ENCODE results near the gene SMYD2.
A peak's percentile ranks its signal among the peaks of the same experiment; 100 is the strongest.

SMYD2 gene, protein sequence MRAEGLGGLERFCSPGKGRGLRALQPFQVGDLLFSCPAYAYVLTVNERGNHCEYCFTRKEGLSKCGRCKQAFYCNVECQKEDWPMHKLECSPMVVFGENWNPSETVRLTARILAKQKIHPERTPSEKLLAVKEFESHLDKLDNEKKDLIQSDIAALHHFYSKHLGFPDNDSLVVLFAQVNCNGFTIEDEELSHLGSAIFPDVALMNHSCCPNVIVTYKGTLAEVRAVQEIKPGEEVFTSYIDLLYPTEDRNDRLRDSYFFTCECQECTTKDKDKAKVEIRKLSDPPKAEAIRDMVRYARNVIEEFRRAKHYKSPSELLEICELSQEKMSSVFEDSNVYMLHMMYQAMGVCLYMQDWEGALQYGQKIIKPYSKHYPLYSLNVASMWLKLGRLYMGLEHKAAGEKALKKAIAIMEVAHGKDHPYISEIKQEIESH

DNA sequence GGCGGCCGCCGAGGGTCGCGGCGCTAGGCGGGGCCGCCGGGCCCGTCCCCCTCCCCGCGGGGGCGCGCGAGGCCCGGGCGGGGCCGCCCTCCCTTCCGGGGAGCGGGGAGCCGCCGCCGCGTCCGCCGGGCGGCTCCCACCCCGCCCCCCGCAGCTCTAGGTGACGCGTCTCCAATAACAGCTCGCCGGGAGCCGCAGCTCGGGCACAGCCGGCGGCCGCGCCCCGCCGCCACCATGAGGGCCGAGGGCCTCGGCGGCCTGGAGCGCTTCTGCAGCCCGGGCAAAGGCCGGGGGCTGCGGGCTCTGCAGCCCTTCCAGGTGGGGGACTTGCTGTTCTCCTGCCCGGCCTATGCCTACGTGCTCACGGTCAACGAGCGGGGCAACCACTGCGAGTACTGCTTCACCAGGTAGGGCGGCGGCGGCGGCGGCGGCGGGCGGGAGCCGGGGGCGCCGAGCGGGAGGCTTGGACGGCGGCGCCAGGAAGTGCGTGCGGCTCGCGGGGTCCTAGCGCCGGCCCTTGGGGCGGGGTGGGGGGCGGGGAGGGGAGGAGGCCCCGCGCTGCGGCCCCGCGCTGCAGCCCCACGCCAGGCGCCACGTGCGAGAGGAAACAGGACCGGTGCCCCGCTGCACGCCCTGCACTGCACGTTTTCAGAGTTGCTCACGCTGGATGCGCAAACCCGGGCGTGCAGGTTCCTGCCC, at the start of gene SMYD2:
Gene SMYD2, plus strand, starts transcription at position 139 of the 699 bp plus-strand sequence. Its CDS starts 96 bp downstream, at position 235.
- DNase-seq: peak; percentile 68

DNA sequence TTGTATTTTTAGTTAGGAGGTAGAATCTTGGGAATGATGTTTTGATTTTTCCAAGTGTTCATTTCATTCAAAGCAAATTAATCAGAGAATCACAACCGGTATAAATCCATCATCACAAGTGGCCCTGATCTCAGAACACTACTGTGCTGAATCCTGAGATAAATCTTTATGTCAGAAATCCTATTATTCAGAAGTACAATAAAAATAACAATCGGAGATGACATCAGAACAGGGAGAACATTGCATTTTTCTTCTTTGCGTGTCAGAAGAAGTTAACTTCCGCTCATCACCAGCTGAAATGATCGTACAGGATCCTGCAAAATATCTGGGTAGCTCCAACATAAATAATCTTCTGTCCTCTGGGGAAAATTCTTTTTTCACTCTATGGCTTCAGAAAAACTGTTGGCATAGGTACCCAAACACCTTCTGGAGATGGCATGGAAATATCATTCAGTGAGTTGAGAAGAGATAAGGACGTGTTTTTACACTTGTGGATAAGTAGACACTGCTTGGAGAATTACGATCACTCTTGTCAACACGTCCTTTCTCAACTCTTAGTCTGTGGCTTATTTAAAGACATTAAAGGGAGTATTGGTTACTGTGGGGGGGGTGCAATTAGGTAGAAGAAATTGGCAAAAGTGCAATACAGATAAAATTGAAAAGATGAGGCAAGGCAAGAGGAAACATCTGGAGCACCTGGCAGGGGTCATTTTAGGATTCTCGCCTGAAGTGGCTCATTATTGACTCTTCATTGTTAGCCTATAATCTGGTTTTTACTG, 46.9 kb upstream of the SMYD2 start:
- DNase-seq: no peak

DNA sequence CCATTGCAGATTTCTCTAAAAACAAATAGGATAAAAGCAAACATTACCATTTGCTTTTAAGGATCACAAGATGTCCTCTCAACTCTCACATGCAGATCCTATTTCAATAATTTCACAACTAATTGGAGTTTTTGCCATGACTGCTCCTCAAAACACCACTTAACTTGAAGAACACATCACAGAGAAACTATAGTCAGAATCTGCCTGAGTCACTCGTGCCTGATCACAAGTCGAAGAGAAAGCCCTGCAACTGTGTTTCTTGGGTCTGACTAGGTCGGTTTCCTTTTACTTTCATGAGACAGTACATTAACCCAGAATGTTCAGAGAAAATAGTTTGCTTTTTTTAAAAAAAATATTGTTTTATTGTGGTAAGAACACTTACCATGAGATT, 46.3 kb upstream of the SMYD2 start:
- no peak for DNase-seq

DNA sequence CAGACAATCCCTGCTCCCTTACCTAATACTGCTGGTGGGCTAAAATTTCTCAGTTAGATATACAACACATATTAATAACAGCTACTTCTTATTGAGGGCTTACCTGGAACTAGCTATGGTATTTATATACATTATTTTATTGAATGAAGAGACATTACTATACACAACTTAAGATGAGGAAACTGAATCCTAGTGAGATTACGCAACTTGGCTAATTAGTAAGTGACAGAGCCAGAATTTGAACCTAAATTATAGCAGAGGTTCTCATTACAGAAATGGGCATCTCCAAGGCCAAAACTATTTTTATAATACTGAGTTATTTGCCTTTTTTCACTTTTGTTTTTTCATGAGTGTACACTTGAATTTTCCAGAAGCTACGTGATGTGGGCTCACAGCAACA, 44.5 kb upstream of the SMYD2 start:
- DNase-seq: no peak

DNA sequence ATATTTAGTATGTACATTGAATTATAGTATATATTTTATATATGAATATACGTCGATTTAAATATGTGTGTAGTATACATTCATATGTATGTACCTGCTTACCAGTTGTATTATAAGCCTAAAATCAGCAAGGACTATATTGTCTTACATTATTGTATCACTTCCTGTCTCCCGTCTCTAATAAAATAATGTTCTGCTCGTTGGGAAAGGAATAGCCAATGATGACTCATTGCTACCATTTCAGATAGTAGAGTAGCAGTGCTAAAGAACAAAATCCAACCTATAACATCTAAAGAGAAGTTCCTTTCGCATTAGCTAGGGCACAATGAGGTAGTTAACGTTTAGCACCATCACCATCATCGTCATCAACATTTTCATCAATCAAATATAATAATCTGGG, 39.9 kb upstream of the SMYD2 start:
- no peak for DNase-seq

DNA sequence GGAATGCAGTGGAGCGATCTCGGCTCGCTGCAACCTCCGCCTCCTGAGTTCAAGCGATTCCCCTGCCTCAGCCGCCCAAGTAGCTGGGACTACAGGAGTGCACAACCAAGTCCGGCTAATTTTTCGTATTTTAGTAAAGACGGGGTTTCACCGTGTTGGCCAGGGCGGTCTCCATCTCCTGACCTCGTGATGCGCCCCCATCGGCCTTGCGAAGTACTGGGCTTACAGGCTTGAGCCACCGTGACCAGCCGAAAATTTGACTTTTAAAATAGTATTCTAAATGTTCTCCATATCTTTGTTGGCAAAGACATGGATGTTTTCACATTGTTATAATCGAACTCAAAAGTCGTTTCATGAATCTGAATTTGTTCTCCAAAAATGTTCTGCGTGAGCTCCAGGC, 36.7 kb upstream of the SMYD2 start:
- DNase-seq: no peak

DNA sequence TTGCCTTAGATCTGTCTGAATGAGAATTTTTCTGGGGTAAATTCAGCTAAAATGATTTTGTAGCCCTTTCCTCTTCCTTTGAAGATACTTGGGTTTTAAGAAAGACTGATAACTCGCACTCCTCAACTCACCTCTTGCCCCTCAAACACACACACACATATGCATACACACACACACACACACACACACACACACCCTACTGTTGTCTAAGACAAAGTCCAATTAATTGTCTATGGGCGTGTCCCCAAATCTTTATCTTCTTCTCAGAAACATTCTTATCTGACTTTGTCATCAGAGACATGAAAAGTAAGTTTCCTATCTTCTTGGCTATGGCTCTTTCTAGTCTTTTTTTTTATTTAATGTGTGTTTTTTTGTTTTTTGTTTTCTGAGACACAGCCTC, 36.1 kb upstream of the SMYD2 start:
- no peak for DNase-seq

DNA sequence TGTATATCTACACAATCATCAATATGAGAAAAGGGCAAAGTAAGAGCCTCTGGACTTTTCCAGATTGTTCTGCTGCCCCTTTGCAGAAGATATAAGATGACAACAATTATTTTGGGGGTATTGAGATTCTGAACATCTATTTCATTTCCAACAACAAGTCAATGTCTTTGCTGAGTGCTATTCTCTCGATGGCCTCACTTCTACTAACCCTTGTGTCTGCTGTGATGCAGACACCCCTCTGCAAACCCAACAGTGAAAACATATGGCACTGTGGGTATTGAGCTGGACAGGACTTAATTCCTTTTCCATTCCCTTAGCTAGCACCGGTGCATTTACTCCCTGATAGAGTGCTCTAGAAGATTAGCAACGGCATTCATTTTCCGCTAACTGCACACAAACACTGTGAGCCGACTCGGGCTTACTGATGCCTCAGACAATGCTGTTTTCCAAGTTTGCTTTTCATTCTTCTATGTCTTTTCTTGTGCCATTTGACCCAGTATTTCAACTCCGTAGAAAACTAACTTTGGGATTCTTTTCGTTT, 33.4 kb upstream of the SMYD2 start:
- DNase-seq: no peak

DNA sequence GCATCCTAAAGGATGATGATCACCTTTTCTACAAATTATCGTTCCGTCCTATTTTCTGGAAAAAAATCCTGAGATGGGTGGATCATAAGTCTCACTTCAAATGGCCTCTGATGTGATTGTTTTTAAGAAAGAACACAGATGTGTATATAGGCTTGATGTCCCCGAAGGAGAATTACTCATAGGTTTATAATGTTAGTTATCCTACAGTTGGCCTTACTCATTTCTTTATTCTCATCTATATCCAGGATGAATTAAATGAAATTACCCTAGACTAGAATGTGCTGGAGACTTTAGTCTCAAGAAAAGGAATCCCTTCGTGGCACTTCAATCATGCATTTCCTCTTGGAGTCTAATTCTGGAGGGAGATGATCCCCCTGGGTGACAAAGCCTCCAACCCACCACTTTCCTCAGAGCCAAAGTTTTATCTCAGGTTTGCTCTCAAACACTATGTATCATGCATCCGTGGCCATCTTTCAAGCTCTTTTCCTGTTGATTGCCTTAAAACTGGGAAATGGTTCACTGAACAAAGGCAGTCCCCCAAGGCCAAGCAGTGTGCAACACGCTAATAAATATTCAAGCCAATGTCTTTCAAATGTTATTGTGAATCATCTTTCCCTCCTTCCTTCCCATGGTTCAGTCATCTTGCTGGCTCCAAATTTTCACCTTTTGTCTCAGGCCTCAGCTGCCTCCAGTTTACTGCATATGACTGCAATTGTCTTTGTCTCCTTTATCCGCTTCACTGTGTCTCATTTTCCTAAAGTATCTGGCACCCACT, 32.5 kb upstream of the SMYD2 start:
- no peak for DNase-seq

DNA sequence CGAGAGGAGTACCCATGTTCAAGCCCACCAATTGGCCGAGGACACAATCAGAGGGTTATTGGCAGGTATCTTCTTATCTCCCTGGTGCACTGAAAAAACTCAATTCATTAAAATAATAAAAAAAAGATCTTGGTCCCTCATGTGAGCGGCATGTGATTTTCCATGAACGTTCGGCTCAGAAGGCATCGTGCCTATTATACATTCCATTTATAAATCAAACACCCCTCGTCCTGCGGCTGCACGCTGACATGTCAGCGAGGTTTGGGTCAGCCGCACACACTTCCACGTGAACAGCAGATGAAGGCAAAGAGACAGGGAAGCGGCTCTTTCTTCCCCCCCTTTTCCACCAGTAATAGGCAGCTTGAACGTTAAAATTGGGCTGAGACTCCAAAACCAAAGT, 31.3 kb upstream of the SMYD2 start:
- no peak for DNase-seq

DNA sequence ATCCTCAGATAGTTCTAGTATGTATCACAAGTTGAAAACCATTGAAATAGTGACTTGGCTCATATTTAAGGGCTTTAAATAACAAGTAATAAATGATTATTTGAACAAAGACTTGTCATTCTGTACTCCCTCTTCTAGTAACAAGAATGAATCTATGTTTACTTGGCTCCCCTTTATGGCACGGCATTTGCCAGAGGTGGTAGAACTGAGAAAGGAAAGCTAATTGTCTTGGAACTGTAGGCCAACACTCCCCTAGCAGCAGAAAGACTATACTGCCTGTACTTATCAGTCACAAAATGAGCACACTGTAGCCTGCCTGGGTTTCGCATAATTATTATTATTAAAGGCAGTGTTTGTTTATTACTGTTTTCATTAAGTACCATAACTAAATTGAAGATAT, 29.6 kb upstream of the SMYD2 start:
- no peak for DNase-seq

DNA sequence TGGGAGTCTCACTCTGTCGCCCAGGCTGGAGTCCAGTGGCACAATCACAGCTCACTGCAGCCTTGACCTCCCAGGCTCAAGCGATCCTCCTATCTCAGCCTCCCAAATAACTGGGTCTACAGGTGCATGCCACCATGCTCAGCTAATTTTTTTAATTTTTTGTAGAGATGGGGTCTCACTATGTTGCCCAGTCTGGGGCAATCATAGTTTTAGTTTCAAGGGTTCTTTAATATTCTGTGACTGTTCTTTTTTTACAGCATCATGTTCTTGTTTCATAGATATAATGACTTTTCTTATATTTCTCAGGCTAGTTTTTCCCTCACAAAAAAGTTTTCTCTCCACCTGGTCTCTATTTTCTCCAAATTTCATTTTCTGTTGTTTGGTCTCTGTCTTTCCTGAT, 25.4 kb upstream of the SMYD2 start:
- no peak for DNase-seq

DNA sequence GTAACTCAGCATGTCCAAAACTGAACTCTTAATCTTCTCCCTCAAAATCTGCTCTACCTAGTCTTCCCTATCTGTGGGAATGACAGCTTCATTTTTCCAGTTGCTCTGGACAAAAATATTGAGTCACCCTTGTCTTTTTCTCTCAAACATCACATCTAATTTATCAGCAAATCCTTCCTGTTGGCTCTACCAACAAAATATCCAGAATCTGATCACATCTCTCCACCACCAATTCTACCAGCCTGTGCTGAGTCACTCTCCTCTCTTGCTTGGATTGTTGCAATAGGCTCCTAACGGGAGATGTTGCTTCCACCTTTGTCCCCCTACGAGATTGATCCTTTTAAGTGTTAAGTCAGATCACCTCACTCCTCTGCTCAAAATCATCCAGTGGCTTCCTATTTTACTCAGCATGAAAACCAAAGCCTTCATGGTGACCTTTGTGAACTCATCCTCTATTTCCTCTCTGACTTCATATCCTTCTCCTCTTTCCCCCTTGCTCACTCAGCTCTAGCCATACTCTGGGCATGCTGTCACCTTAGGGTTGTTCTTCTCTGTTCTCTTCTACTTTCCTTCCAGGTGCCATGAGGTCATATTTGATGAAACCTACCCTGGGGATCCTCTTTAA, 21.5 kb upstream of the SMYD2 start:
- no peak for DNase-seq

DNA sequence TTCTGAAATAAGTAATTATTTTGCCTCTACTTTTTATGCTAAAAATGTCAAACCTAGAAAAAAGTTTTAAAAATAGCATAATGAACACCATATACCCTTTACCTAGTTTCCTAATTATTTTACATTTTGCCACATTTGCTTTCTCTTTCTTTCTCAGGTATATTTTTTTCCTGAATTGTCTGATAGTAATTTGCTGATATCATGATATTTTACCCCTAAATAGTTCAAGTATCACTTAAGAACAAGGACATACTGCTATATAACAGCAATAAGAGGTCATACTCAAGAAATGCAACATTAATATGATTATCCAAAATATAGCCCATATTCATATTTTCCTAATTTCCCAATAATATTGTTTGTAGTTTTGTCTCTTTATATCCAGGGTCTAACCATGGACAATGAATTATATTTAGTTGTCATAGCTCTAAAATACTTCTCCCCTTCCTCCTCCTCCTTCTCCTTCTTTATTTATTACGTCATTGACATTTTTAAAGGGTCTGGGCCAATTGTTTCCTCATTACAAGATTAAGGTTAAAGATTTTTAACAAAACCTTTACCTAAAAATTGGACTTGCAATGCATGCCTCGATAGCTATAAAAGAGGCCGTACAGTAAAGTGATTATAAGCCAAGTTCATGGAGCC, 20.3 kb upstream of the SMYD2 start:
- DNase-seq: no peak

DNA sequence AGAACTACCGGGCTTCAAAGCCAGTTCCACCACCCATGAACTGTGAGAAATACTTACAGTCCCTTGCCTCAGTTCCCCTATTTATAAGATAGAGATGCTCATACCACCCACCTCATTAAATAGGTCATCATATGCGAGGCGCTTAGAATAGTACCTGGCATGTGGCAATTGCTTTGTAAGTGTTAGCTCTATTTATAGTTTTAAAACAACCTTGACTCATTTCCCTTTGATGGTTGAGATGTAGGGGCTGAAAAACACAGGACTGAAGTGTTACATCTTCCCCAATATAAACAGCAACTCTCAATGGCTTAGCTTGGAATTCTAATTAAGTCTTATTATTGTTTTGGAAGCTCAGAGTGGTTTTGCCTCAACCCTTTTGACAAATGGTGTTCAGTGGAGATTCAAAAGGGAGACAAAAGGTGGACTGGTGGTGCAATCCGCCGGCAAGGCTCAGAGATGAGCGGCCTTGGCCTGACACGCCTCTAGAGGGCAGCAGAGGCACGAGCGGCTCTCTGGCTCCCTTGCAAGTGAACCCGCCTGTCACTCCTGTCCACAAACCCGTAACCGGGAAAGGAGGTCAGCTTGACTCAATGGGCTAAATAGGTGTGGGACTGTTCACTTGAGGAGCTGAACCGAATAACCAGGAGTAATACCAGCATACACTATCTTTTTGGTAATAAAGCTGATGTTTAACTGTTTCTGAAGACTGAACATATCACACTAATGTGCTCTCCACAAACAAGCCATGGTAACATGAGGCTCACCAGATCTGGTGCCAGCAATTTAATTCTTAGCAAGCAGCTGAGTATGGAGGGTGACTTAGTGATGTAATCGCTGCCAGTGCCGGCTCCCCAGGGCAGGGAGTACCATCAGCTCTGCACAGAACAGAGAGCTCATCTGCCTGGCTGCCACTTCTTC, 19.5 kb upstream of the SMYD2 start:
- peak; percentile 67 for DNase-seq

DNA sequence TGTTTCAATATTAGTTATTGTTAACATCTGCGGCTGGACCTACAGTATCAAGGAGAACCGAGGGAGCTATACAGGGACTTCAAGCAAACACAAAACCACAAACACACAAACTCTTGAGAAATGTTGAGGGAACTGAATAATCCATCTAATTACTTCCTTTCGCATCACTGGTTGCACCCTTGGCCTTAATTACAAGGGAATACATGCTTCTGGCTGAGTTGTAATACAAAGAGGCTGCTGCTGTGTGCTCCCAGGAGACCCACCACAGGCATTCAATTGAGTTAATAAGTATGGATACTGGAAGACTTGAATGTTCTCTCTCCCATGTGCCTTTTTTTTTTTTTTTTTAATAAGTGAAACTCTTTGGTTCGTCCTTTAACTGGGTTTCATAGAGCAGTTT, 16.8 kb upstream of the SMYD2 start:
- DNase-seq: no peak

DNA sequence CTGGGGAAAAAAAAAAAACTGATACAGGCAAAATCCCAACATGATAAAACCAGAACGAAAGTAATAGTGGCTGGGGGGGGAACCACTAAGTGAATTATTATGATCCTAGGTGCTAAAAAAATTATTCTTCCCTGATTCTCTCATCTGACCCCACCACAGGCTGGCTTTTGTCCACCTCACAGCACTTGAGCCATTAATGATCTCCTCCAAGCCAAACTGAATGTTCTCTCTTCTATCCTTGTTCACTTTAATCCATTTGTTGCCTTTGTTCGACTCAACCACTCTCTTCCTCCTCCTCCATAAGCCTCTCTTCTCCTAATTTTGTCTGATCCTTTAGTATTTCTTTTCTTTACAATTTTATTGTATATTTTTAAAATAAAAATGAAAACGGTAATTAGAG, 16.0 kb upstream of the SMYD2 start:
- DNase-seq: no peak

DNA sequence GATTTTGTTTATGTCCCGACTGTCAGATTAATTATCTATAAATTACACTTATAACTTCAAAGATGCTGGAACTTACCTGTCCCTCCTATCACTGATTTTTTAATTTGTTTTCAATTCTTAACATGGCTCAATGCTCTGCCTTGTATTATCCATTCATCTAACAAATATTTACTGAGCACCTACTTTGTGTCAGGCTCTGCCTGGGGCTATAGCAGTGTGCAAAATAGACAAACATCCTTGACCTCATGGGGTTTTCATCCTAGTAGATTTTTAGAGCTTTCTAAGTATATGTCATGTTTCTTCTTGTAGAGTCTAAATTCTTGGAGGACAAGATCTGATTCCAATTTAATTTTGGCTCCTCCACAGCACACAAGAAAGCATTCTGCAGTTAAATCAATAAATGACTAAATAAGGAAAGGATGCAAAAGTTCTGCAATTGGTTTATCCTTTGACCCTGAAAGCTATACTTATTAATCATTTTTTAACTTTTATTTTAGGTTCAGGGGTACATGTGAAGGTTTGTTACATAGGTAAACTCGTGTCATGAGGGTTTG, 10.8 kb upstream of the SMYD2 start:
- DNase-seq: no peak

DNA sequence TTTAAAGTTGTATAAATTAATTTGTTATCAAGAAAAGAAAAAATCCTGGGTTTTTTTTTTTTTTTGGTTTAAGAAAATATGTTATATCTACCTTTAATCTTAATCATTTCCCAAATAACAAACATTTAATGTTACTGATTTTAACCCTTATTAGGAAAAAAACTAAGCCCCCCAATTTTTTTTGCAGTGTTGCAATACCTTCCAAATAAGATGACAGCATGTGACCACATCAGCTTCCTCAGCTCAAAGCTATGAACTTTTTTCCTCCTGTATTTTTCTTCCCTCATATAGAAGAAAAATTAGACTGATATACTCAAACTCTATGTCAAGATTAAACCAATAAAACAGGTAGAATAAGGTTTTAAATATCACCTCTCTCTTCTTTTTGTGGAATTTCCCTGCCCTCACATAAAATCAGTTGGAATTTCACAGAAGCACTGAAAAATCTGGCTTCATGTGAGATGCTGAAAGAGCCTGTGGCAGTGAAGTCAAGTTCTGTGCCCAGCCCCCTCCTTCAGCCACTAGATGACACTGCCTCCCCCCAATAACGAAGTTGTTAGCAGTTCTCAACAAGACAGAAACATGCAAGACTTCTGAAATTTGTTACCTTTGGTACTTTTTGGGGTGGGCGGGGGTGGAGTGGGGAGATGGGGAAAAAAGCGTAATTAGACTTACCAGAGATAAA, 9.6 kb upstream of the SMYD2 start:
- no peak for DNase-seq

Data from hematopoietic multipotent progenitor cell treated with erythropoietin and hydrocortisone succinate and interleukin-3 and kit ligand, for 8 days (in vitro differentiated cells).